Choroid plexus epithelial cell (primary cell): ENCODE data around the gene TANC1.

Experiments used
- DNase-seq: peaks from one replicate; pipeline ENCODE4 v3.0.0-alpha.2; 2010; ENCODE audit warnings: low read depth
- H3K4me3 ChIP-seq: 2 replicates; pipeline ENCODE4 v1.5.1; 2011; ENCODE audit warnings: low read depth, mild to moderate bottlenecking, control low read depth, low read length, moderate library complexity
- TF ChIP-seq, protein P1 (sequence below): conservative IDR thresholded peaks from 2 replicates; pipeline ENCODE4 v1.5.1; 2011; ENCODE audit warnings: low read depth, mild to moderate bottlenecking, control low read depth, inconsistent platforms, low read length, moderate library complexity

The TANC1 gene

DNA sequence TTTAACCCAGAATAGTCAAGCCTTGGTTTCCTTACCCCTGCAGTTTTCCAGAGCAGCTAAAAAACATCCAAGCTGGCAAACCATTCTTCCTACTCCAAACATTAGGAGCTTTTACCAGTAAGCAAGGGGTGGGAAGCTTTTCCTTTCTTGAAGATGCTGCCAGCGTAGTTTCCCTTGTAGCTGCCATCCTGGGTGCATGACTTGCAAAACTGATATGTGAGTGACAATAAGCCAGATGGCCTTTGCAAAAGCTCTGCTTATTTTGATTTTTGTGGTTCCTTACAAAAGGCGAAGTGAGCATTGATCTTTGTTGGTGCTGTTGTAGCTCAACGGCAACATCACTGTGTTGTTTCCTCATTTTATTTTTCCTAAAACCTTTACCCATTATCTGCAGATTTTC is 179.2 kb downstream of the TANC1 start:
- TF ChIP-seq, protein P1, sequence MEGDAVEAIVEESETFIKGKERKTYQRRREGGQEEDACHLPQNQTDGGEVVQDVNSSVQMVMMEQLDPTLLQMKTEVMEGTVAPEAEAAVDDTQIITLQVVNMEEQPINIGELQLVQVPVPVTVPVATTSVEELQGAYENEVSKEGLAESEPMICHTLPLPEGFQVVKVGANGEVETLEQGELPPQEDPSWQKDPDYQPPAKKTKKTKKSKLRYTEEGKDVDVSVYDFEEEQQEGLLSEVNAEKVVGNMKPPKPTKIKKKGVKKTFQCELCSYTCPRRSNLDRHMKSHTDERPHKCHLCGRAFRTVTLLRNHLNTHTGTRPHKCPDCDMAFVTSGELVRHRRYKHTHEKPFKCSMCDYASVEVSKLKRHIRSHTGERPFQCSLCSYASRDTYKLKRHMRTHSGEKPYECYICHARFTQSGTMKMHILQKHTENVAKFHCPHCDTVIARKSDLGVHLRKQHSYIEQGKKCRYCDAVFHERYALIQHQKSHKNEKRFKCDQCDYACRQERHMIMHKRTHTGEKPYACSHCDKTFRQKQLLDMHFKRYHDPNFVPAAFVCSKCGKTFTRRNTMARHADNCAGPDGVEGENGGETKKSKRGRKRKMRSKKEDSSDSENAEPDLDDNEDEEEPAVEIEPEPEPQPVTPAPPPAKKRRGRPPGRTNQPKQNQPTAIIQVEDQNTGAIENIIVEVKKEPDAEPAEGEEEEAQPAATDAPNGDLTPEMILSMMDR = no peak
- no peak for DNase-seq
- H3K4me3 ChIP-seq = no peak overlapping the region

DNA sequence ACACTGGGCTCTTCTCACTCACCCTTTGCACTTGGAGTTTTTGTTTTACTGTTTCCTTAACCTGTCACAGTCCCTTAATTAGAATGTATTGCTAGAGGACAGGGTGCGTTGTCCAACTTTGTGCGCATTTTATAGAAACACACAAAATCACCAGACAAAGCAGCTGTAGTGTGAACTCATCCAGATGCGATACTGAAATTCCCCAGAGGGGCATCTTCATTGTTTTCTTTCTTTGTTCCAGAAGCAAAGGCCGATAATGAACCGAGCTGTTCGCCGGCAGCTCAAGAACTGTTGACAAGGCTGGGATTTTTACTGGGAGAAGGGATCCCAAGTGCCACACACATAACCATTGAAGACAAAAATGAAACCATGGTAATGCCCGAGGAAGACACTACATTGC is 180.5 kb downstream of the TANC1 start:
- H3K4me3 ChIP-seq = no peak overlapping the region
- no peak for DNase-seq

DNA sequence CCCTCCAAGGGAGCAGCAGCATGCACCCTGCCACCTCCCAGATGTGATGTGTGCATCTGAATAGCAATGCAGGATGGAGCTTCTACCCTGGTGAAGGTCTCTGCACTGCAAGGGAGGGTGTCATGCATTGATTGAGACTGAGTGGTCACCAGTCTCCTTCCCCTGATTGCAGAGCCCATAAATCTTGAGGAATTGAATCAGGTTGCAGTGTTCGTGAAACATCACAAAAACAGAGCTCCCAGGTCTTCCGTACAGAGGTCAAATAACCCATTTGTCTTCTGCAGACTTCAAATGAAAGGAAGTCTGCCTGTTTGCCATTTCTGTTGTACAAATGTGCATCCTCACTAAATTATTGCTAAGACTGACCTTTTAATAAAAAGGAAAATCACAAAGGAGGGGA is 181.3 kb downstream of the TANC1 start:
- no peak for DNase-seq
- TF ChIP-seq, protein P1 = no peak
- no peak overlapping the region for H3K4me3 ChIP-seq

More for the DNA sequence above, 180.5 kb downstream of the TANC1 start:
- TF ChIP-seq, protein P1 = no peak

DNA sequence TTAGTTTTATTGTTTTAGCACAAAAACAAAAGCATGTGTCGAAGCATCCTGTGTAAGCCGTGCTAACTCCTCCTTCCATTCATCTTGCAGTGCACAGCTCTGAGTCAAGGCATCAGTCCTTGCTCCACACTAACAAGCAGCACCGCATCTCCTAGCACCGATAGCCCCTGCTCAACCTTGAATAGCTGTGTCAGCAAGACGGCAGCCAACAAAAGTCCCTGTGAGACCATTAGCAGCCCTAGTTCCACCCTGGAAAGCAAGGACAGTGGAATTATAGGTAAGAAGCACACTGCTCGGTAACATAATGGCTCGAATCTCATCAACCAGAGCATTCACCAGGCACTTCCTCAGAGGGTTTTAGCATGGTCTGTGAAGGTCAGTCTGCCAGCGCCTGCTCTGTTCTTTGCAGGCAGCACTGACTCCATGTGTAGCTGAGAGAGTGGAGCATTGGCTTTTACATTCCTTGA is 181.9 kb downstream of the TANC1 start:
- peak; percentile 43 for DNase-seq
- H3K4me3 ChIP-seq = no peak overlapping the region
- TF ChIP-seq, protein P1 = no peak

- no peak overlapping the region for H3K4me3 ChIP-seq
- DNase-seq = no peak
- TF ChIP-seq, protein P1 = no peak
Measured at GRCh38 chr2:159151198-159152127, 183.0 kb downstream of the TANC1 start.

DNA sequence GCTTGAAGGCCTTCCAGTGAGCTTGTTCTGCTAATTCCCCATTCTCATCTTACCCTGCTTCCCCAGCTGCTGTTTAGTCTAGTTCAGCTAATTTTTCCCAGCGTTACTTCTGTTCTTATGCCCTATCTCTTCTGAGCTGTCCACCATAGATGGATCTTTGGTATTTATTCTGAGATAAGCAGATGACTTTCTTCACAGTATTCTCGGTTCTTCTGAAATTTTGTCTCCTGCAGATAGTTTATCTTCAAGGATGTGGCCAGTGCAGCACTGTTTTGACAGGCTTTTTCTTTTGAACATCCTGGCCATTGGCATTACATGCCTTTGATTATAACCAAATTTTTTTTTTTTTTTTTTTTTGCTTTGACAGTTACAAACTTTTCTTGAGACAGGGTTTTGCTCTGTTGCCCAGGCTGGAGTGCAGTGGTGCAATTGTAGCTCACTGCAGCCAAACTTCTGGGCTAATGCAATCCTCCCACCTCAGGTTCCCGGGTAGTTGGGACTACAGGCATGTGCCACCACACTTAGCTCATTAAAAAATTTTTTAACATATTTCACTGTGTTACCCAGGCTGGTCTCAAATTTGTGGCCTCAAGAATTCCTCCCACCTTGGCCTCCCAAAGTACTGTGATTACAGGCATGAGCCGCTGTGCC is 183.8 kb downstream of the TANC1 start:
- no peak overlapping the region for H3K4me3 ChIP-seq
- TF ChIP-seq, protein P1 = no peak
- no peak for DNase-seq

DNA sequence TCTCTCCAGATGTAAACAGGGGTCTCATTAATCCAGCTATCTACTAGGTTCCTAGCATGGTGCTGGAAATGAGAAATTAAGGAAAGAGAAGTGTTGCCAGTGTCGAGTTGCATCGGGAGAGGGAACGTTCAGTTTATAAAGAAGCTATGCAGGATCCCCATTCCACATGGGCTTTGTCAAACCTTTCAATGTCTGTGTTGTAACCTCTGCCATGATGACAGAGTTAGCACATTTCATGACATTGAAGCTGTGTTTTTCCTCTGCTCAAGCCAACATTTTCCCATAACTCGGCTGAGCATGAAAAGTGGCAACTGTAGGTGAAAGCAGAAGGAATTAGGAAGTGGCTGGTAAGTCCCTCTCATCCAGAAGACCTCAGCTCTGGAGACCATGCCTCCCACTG is 184.6 kb downstream of the TANC1 start:
- no peak for DNase-seq
- TF ChIP-seq, protein P1 = no peak
- no peak overlapping the region for H3K4me3 ChIP-seq
